Measurements from ENCODE around the gene SCN1B. TPM values are rescaled to one million over a fixed set of nuclear protein-coding genes. Genes with fewer than 3 reads are reported as not detected.
A peak's percentile ranks its signal among the peaks of the same experiment; 100 is the strongest.

SCN1B gene
- polyA plus RNA-seq, 2 of the 4 experiments (the other 2 are of a cell fraction), result 11.0 to 11.3 TPM

DNA sequence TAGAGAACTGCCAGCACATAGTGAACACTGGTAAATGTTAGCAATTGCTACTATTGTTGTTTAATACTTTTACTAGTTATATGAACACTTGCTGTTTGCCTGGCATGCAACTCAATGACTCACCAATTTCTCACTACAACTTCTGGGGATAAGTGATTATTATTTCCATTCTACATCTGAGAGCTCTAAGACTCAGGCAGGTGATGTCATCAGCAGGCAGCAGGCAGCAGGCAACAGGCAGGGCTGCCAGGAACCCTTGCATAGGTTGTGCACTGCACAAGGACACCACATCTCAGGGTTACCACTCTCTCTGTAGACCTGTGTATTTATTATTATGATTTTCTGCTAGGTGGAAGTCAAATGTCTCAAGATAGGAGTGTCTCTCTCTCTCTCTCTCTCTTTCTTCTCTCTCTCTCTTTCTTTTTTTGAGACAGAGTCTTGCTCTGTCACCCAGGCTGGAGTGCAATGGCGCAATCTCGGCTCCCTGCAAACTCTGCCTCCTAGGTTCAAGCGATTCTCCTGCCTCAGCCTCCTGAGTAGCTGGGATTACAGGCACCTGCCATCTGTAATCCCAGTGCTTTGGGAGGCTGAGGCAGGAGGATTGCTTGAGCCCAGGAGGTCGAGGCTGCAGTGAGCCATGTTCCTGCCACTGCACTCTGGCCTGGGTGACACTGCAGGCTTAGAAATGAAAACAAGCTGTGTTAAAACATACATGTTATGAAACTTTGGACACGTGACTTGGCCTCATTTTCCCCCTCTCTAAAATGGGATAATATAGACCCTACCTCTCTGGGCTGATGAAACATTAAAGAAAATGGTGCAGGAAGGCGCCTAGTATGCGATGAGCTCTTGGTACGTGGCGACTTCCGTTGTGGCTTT lies 33.9 kb downstream of the SCN1B start:
- FAIRE-seq, result peak; percentile 98
- peak; percentile 32 to 66; a peak in 5 of 6 replicates for ATAC-seq
- Histone ChIP-seq H3K4me1 (peaks cover 9% of the 10 kb centered on the region; the same call in 2 of the 3 replicates), H3K27ac (no peak overlapping the region), H3K4me2 (no peak overlapping the region), H3K9me3 (peaks cover 3% of the 10 kb centered on the region; the same call in 1 of the 3 replicates), H3K4me3 (no peak overlapping the region)
- TF ChIP-seq JUNB (IDR thresholded peaks at IDR 0.05), result no peak
- no peak for TF ChIP-seq FOSL2 (IDR thresholded peaks at IDR 0.05)
- TF ChIP-seq FOSL2 (CRISPR knock-in tag; IDR thresholded peaks at IDR 0.05), result peak; percentile 80
- TF ChIP-seq MAFK (IDR thresholded peaks at IDR 0.05; ENCODE audit: partially characterized antibody), result peak; percentile 4
- no peak for TF ChIP-seq HOXB13 (CRISPR knock-in tag; IDR thresholded peaks at IDR 0.05; ENCODE audit: low read depth)
- TF ChIP-seq CEBPB (IDR thresholded peaks at IDR 0.05), result peak in 1 of 2 experiments; percentile 54; a peak in 3 of 4 replicates
- no peak for TF ChIP-seq CHD4 (IDR thresholded peaks at IDR 0.05; ENCODE audit: borderline replicate concordance)
- peak; percentile 41; the same call in 1 of the 2 replicates for TF ChIP-seq USF2 (IDR thresholded peaks at IDR 0.05)
- POLR2A ChIA-PET, result no interaction called here
- WGBS (ENCODE audit: missing lambda C conversion rate), result 59% methylated on average over 10 of the region's 10 CpGs
- CTCF ChIA-PET, result interaction anchor here (0.6 to 18.1 kb wide), 11 partner anchors 10 to 426 kb away, joined by 3 to 374 read pairs (median 4); partner anchors contain the start of genes HPN, KRTDAP and LGI4
- DNase-seq (ENCODE audit: low read depth in 1 of 2, low spot score in 1 of 2), result peak in 1 of 2 experiments; percentile 50

DNA sequence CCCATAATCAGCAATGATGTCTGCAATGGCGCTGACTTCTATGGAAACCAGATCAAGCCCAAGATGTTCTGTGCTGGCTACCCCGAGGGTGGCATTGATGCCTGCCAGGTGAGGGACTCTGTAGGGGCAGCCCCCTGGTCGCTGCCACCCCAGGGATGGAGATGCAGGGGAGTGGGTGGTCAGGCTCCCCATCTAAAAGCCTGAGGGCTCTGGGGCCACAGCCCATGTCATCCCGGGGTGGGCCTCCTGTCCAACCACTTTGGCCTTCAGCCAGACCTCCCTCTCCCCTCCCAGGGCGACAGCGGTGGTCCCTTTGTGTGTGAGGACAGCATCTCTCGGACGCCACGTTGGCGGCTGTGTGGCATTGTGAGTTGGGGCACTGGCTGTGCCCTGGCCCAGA lies 35.3 kb downstream of the SCN1B start:
- H3K27ac ChIP-seq, result no peak overlapping the region
- peaks cover 9% of the 10 kb centered on the region; the same call in 2 of the 3 replicates for H3K4me1 ChIP-seq
- ATAC-seq, result no peak
- 77% methylated on average over 9 of the region's 10 CpGs for WGBS (ENCODE audit: missing lambda C conversion rate)
- DNase-seq (ENCODE audit: low read depth in 1 of 2, low spot score in 1 of 2), result no peak
- TF ChIP-seq ZFP36 (IDR thresholded peaks at IDR 0.05; ENCODE audit: borderline replicate concordance, partially characterized antibody) (no peak), HDAC2 (IDR thresholded peaks at IDR 0.05) (no peak), CTCF (IDR thresholded peaks at IDR 0.05) (no peak), HES2 (IDR thresholded peaks at IDR 0.05) (no peak), RCOR1 (IDR thresholded peaks at IDR 0.05; ENCODE audit: low read depth, low read length) (no peak), USF2 (IDR thresholded peaks at IDR 0.05) (no peak), GATA3 (IDR thresholded peaks at IDR 0.05; ENCODE audit: borderline replicate concordance) (no peak)
- H3K9me3 ChIP-seq, result peaks cover 16% of the 10 kb centered on the region
- POLR2A ChIA-PET, result no interaction called here
- no peak overlapping the region for H3K4me2 ChIP-seq
- H3K4me3 ChIP-seq, result no peak overlapping the region
- no peak for FAIRE-seq
- CTCF ChIA-PET, result interaction anchor here (0.7 to 18.1 kb wide), 12 partner anchors 14 to 98 kb away, joined by 3 to 374 read pairs (median 22); partner anchors contain the start of genes FXYD1, FXYD3, FXYD7 and HPN

- Histone ChIP-seq H3K27ac (no peak overlapping the region), H3K4me1 (peaks cover 9% of the 10 kb centered on the region; the same call in 2 of the 3 replicates), H3K9me3 (peaks cover 21% of the 10 kb centered on the region), H3K4me2 (no peak overlapping the region), H3K4me3 (no peak overlapping the region)
- WGBS (ENCODE audit: missing lambda C conversion rate), result 84% methylated on average over 15 of the region's 15 CpGs
- ChIA-PET CTCF (interaction anchor here (0.6 to 18.1 kb wide), 39 partner anchors 8 to 426 kb away, joined by 3 to 374 read pairs (median 6); partner anchors contain the start of genes FXYD1, FXYD3, FXYD5 and FXYD7), POLR2A (no interaction called here)
- FAIRE-seq, result no peak
- DNase-seq (ENCODE audit: low read depth in 1 of 2, low spot score in 1 of 2), result no peak
- no peak for ATAC-seq
- TF ChIP-seq RFX5 (IDR thresholded peaks at IDR 0.05) (no peak), KDM1A (IDR thresholded peaks at IDR 0.05; ENCODE audit: low read depth) (no peak), CEBPB (IDR thresholded peaks at IDR 0.05) (no peak), RCOR1 (IDR thresholded peaks at IDR 0.05; ENCODE audit: low read depth, low read length) (no peak), HDAC2 (IDR thresholded peaks at IDR 0.05) (no peak), HOXB13 (CRISPR knock-in tag; IDR thresholded peaks at IDR 0.05; ENCODE audit: low read depth) (no peak), CHD4 (IDR thresholded peaks at IDR 0.05; ENCODE audit: borderline replicate concordance) (no peak), USF2 (IDR thresholded peaks at IDR 0.05) (no peak), POLR2A (IDR thresholded peaks at IDR 0.05; ENCODE audit: low read length) (no peak), HOXA7 (CRISPR knock-in tag; IDR thresholded peaks at IDR 0.05) (no peak), JUNB (IDR thresholded peaks at IDR 0.05) (no peak), EHMT2 (IDR thresholded peaks at IDR 0.05; ENCODE audit: low read depth) (no peak), ZNF302 (CRISPR knock-in tag; IDR thresholded peaks at IDR 0.05) (no peak), HES2 (IDR thresholded peaks at IDR 0.05) (no peak), SREBF2 (IDR thresholded peaks at IDR 0.05) (no peak), FOSL2 (IDR thresholded peaks at IDR 0.05) (no peak), FOSL2 (CRISPR knock-in tag; IDR thresholded peaks at IDR 0.05) (no peak), FOXS1 (CRISPR knock-in tag; IDR thresholded peaks at IDR 0.05) (no peak)
- TF ChIP-seq, protein P1, sequence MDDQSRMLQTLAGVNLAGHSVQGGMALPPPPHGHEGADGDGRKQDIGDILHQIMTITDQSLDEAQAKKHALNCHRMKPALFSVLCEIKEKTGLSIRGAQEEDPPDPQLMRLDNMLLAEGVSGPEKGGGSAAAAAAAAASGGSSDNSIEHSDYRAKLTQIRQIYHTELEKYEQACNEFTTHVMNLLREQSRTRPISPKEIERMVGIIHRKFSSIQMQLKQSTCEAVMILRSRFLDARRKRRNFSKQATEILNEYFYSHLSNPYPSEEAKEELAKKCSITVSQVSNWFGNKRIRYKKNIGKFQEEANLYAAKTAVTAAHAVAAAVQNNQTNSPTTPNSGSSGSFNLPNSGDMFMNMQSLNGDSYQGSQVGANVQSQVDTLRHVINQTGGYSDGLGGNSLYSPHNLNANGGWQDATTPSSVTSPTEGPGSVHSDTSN (IDR thresholded peaks at IDR 0.05), result no peak
- TF ChIP-seq, protein P2, sequence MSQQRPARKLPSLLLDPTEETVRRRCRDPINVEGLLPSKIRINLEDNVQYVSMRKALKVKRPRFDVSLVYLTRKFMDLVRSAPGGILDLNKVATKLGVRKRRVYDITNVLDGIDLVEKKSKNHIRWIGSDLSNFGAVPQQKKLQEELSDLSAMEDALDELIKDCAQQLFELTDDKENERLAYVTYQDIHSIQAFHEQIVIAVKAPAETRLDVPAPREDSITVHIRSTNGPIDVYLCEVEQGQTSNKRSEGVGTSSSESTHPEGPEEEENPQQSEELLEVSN (IDR thresholded peaks at IDR 0.05; ENCODE audit: borderline replicate concordance, low read depth), result no peak
Observed at GRCh38 chr19:35066121-35066520, 35.9 kb downstream of the SCN1B start.
